ENCODE data around the gene ENSA. TPM values are rescaled to one million over a fixed set of nuclear protein-coding genes. Genes with fewer than 3 reads are reported as not detected.

Gene ENSA
- total and polyA plus RNA-seq, 12 donors = 91.8 to 215 (median 112) TPM

DNA sequence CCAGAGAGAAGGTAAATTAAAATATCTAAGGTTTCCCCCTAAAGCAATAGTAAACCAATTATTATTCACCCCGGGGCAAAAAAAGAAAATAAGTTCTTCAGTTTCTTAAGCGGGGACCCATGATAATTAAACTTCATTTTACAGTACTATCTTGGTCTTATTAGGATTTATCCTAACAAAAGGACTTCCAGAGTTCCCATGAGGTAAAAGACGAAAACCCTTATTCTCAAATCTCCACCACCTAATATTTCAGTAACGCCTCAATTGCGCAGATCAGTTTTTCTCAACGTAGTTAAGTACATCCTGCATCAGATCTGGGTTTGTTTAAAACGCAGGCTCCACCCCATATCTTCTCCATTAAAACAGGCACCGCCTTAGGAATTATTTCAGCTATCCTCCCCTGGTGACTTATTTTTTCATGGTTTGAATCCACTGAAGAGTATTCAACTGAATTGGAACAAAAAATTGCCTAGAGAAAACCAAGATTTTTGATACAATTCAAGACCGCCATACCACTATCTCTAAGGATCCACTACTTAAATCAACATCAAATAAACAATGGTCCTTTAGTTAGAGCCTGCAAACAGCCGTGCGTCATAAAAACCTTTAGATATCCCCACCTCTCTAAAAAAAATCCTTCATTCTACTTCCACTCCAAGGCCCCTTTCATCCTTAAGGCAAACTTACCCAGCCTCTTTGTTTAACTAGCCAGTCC is 51.7 kb downstream of the ENSA start:
- Histone ChIP-seq H3K9me3 (replicated peaks in 1 of 3) (no peaks in the 10 kb centered on the region), H3K36me3 (replicated peaks in 1 of 2) (peaks cover 0 to 49% of the 10 kb centered on the region in 2 donors), H3K27ac (peak overlapping the region; percentile 93 to 100 (median 100)), H3K27me3 (no peaks in the 10 kb centered on the region), H3K4me3 (peak overlapping the region; percentile 67 to 99 (median 92)), H3K4me1 (replicated peaks in 1 of 2) (peaks cover 43 to 46% of the 10 kb centered on the region in 2 donors)
- intact Hi-C loops (cut with DNase I) = loop anchor here (5.0 kb wide), 2 partner anchors 40 to 45 kb away; no protein-coding TSS in a partner anchor
- TF ChIP-seq POLR2A (IDR thresholded peaks at IDR 0.05) = peak in 1 of 2 donors; percentile 7
- no peak for TF ChIP-seq CTCF (IDR thresholded peaks at IDR 0.05)
- WGBS, 4 donors = 1% methylated on average over 11 of the region's 11 CpGs
- DNase-seq = peak in 1 of 7 donors; percentile 5

GRCh38 chr1:150576794-150577556 is 52.4 kb downstream of the ENSA start:
- DNase-seq = peak in 1 of 7 donors; percentile 11
- TF ChIP-seq CTCF (IDR thresholded peaks at IDR 0.05) (no peak), POLR2A (IDR thresholded peaks at IDR 0.05) (peak in 1 of 2 donors; percentile 9)
- Histone ChIP-seq H3K9me3 (replicated peaks in 1 of 3) (no peaks in the 10 kb centered on the region), H3K4me1 (replicated peaks in 1 of 2) (peaks cover 48 to 51% of the 10 kb centered on the region in 2 donors), H3K27ac (peak overlapping the region; percentile 20 to 100 (median 100)), H3K27me3 (no peaks in the 10 kb centered on the region), H3K4me3 (peak overlapping the region in 3 of 4 donors; percentile 67 to 99 (median 96)), H3K36me3 (replicated peaks in 1 of 2) (peaks cover 0 to 57% of the 10 kb centered on the region in 2 donors)
- WGBS, 4 donors = 6 to 12% (median 10%) methylated on average over 2 of the region's 2 CpGs
- intact Hi-C loops (cut with DNase I) = loop anchor here (5.0 kb wide), 2 partner anchors 40 to 45 kb away; no protein-coding TSS in a partner anchor

GRCh38 chr1:150576367-150576711 is 53.1 kb downstream of the ENSA start:
- intact Hi-C loops (cut with DNase I) = loop anchor here (5.0 kb wide), 2 partner anchors 41 to 46 kb away; no protein-coding TSS in a partner anchor
- no peak for DNase-seq
- no peaks in the 10 kb centered on the region for H3K9me3 ChIP-seq (replicated peaks in 1 of 3)
- TF ChIP-seq CTCF (IDR thresholded peaks at IDR 0.05) = no peak
- peak in 1 of 2 donors; percentile 6 for TF ChIP-seq POLR2A (IDR thresholded peaks at IDR 0.05)
- peak overlapping the region in 2 of 5 donors; percentile 100 for H3K27ac ChIP-seq
- H3K4me1 ChIP-seq (replicated peaks in 1 of 2) = peaks cover 54 to 57% of the 10 kb centered on the region in 2 donors
- no peaks in the 10 kb centered on the region for H3K27me3 ChIP-seq
- H3K4me3 ChIP-seq = peak overlapping the region in 3 of 4 donors; percentile 25 to 99 (median 96)
- H3K36me3 ChIP-seq (replicated peaks in 1 of 2) = peaks cover 0 to 63% of the 10 kb centered on the region in 2 donors
- 1 to 5% (median 4%) methylated on average over 4 of the region's 4 CpGs for WGBS, 4 donors

Measured in adrenal gland (tissue), 12 donors.